ENCODE measurements around the gene IER3.

Gene IER3

GRCh38 chr6:30744054-30744805, at the start of gene IER3:
IER3 (minus strand) TSS chr6:30744547; CDS start chr6:30744518, 29 bp downstream.
- peak; percentile 77 for DNase-seq

- DNase-seq = no peak
Observed at GRCh38 chr6:30793521-30794194, 49.3 kb upstream of the IER3 start.

GRCh38 chr6:30792786-30793185, 48.4 kb upstream of the IER3 start:
- DNase-seq = no peak

GRCh38 chr6:30790724-30791383, 46.5 kb upstream of the IER3 start:
- DNase-seq = no peak

GRCh38 chr6:30789606-30790005, 45.3 kb upstream of the IER3 start:
- no peak for DNase-seq

- DNase-seq = no peak
Observed at GRCh38 chr6:30787954-30788353, 43.6 kb upstream of the IER3 start.

GRCh38 chr6:30782425-30783014, 38.2 kb upstream of the IER3 start:
- no peak for DNase-seq

- DNase-seq = no peak
Observed at GRCh38 chr6:30781743-30782424, 37.5 kb upstream of the IER3 start.

- DNase-seq = no peak
Observed at GRCh38 chr6:30781395-30781742, 37.0 kb upstream of the IER3 start.

GRCh38 chr6:30780642-30780920, 36.2 kb upstream of the IER3 start:
- no peak for DNase-seq

GRCh38 chr6:30779850-30780641, 35.7 kb upstream of the IER3 start:
- no peak for DNase-seq

GRCh38 chr6:30778001-30778635, 33.8 kb upstream of the IER3 start:
- no peak for DNase-seq

- no peak for DNase-seq
Observed at GRCh38 chr6:30777155-30777485, 32.8 kb upstream of the IER3 start.

GRCh38 chr6:30776390-30777154, 32.2 kb upstream of the IER3 start:
- no peak for DNase-seq

GRCh38 chr6:30775104-30775503, 30.8 kb upstream of the IER3 start:
- no peak for DNase-seq

GRCh38 chr6:30774701-30775100, 30.4 kb upstream of the IER3 start:
- DNase-seq = no peak

- no peak for DNase-seq
Observed at GRCh38 chr6:30770592-30770991, 26.2 kb upstream of the IER3 start.

- no peak for DNase-seq
Observed at GRCh38 chr6:30769853-30770524, 25.6 kb upstream of the IER3 start.

GRCh38 chr6:30769088-30769852, 24.9 kb upstream of the IER3 start:
- DNase-seq = peak; percentile 64

GRCh38 chr6:30768634-30769087, 24.3 kb upstream of the IER3 start:
- no peak for DNase-seq

Measured in activated CD4-positive, CD25-positive, alpha-beta regulatory T cell treated with anti-CD3 and anti-CD28 coated beads, Interleukin-2, amount 50 U/mL, for 72 hours (primary cell).